Right lobe of liver (tissue), 6 donors: Measurements from ENCODE around the gene ADGRD2. TPM values are rescaled to one million over a fixed set of nuclear protein-coding genes. Genes with fewer than 3 reads are reported as not detected.
A peak's percentile ranks its signal among the peaks of the same experiment; 100 is the strongest.

Source experiments
- ATAC-seq, 4 donors: fragments of 200-7000 bp; cut with Tn5 transposase; one replicate each; pipeline ENCODE4 v1.9.1; 2020; ENCODE audit warnings: mild to moderate bottlenecking in 4 of 4, moderate library complexity in 4 of 4
- DNase-seq, 3 donors: peaks; one replicate each; pipeline ENCODE4 v3.0.0-alpha.2; 2020
- H3K27ac ChIP-seq, 3 donors: fragments of 200-600 bp; one replicate each; pipeline ENCODE4 v1.8.0; 2022
- H3K27me3 ChIP-seq, 2 donors: fragments of 200-600 bp; one replicate each; pipeline ENCODE4 v1.8.0; 2022
- H3K36me3 ChIP-seq, 4 donors: fragments of 200-600 bp; sonication (generic) in 1 of 4; one replicate each; pipeline versions ENCODE4 v1.5.1 to v1.8.0; 2017 to 2022; ENCODE audit warnings: control low read depth in 1 of 4
- H3K4me1 ChIP-seq, 4 donors: fragments of 200-600 bp; sonication (generic) in 1 of 4; one replicate each; pipeline versions ENCODE4 v1.5.1 to v1.8.0; 2017 to 2022; ENCODE audit warnings: control low read depth in 1 of 4
- H3K4me3 ChIP-seq, 3 donors: fragments of 200-600 bp; one replicate each; pipeline ENCODE4 v1.8.0; 2022
- H3K9me3 ChIP-seq, 4 donors: fragments of 200-600 bp; sonication (generic) in 1 of 4; one replicate each; pipeline versions ENCODE4 v1.5.1 to v1.8.0; 2017 to 2022; ENCODE audit warnings: control low read depth in 1 of 4
- CTCF ChIP-seq, 4 donors: fragments of 200-600 bp in 3 of 4; fragments of 450-650 bp in 1 of 4; IDR thresholded peaks; one replicate each; pipeline versions ENCODE4 v1.5.1 to v1.8.0; 2016 to 2022; ENCODE audit warnings: antibody characterized with exemption in 4 of 4, mild to moderate bottlenecking in 2 of 4
- POLR2A ChIP-seq: fragments of 450-650 bp; IDR thresholded peaks from one replicate; pipeline ENCODE4 v1.6.1; 2017; ENCODE audit warnings: antibody characterized with exemption, mild to moderate bottlenecking
- WGBS: methylation state at CpG from one replicate; pipeline ENCODE4 v1.1.6; 2018; ENCODE audit warnings: low coverage, low lambda C conversion rate; ENCODE audit not compliant: insufficient coverage; ENCODE audit errors: missing lambda C conversion rate; 5-methylcytosine and 5-hydroxymethylcytosine counted together
- intact Hi-C, 2 donors: fragments of 100-400 bp; cut with DNase I; formaldehyde crosslinking; loops; one replicate each; pipeline versions ENCODE4 v1.11.2 to v1.14.1; 2022
- total RNA-seq, 6 experiments: library from RNA; depleted of rRNA in 2 of 6; stranded (reverse); fragments of >200 nt in 2 of 6; fragmentation: NEBNext Ultra II Directional in 3 of 6; extraction: Animal tissue kit (Norgen Biotek cat#: 25700) in 3 of 6; gene quantifications; one replicate each; pipeline versions ENCODE4 v1.1.0 to v1.2.4, GENCODE V29; 2016 to 2023
- donor health status: DM: no; HTN: yes; CAD: no.
- donor health status: DM: no; HTN: no; CAD: no.
- donor health status: DM: no; HTN: no; CAD: no.
- donor health status: DM: no; HTN: yes; CAD: no.
- donor health status: DM: no; HTN: yes; CAD: no.

Gene ADGRD2
- total RNA-seq, 6 experiments from 2014 or later = not detected

DNA sequence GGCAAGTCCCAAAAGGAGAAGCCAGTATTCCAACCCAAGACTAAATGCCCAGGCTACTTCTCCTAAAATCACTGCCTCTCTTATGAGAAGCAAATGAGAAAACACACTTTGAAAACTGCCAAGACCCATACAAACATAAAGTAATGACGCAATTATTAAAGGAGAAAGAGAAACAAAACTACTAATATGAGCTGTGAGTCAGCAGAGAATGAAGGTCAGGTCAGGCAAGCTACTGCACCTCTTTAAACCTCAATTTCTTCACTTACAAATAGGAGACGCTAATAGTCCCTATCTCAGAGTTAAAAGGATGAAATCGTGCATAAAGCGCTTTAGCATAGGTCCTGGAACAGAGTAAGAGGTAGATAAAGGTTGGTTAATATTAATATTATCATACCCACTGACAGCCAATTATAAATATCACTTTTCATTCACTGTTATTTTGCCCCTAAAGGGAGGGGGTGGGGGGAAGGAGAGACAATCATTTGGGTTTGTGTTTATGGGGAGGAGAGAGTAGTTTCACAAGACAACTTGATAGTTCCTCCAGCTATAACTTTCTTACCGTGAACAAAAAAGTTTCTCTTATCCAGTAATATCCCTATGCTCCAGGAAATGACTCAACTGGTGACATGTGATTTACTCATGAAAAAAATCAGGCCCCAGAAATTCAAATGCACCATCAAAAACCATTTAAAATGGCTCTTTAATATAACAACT lies 38.6 kb upstream of the ADGRD2 start:
- H3K36me3 ChIP-seq = peaks cover 0 to 56% (median 22%) of the 10 kb centered on the region in 4 donors
- ATAC-seq (peak in 2 of 4 donors; percentile 6 to 40), DNase-seq (no peak)
- H3K4me1 ChIP-seq = peaks cover 0 to 42% (median 8%) of the 10 kb centered on the region in 4 donors
- intact Hi-C loops = no loop called here
- TF ChIP-seq CTCF (IDR thresholded peaks at IDR 0.05) (no peak), POLR2A (no peak)
- peak overlapping the region in 2 of 3 donors; percentile 28 to 35 for H3K27ac ChIP-seq
- H3K27me3 ChIP-seq = no peaks in the 10 kb centered on the region
- 51% methylated on average over 5 of the region's 5 CpGs for WGBS
- H3K4me3 ChIP-seq = no peak overlapping the region
- H3K9me3 ChIP-seq = no peaks in the 10 kb centered on the region

- intact Hi-C loops = no loop called here
These were observed 38.0 kb upstream of the ADGRD2 start for GRCh38 chr9:124412228-124412575.

DNA sequence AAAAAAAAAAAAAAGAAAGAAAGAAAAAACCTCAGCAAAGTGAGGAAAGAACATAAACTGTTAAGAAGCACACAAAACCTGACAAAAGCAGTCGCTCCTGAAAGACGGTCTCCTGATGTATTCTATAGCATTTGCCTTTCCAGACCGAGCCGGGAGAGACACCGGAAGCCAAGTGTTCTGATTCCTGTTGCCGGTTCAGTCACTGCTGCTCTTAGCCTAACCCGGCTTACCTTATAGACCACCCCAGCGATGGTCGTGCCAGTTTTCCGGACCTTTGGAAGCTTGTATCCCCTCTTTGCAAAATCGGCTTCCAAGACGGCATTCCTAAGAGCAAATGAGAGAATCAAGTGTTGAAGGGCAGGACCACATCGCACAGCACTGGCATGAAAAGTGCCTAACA lies 35.6 kb upstream of the ADGRD2 start:
- 4% methylated on average over 12 of the region's 13 CpGs for WGBS

More at GRCh38 chr9:124412228-124412575, 38.0 kb upstream of the ADGRD2 start:
- WGBS = 83% methylated on average over 3 of the region's 3 CpGs
- Histone ChIP-seq H3K27ac (peak overlapping the region in 2 of 3 donors; percentile 15 to 35), H3K9me3 (no peaks in the 10 kb centered on the region), H3K4me1 (peaks cover 0 to 42% (median 8%) of the 10 kb centered on the region in 4 donors), H3K4me3 (no peak overlapping the region), H3K36me3 (peaks cover 0 to 53% (median 22%) of the 10 kb centered on the region in 4 donors), H3K27me3 (no peaks in the 10 kb centered on the region)
- no peak for TF ChIP-seq POLR2A
- no peak for TF ChIP-seq CTCF (IDR thresholded peaks at IDR 0.05)
- DNase-seq (no peak), ATAC-seq (no peak)

GRCh38 chr9:124415102-124415851 lies 35.0 kb upstream of the ADGRD2 start, which contains the start of gene PSMB7:
Gene PSMB7 (minus strand): TSS chr9:124415442. CDS start chr9:124415425, 17 bp downstream.
- H3K4me1 ChIP-seq = peaks cover 0 to 31% (median 5%) of the 10 kb centered on the region in 4 donors
- TF ChIP-seq CTCF (IDR thresholded peaks at IDR 0.05) (peak; percentile 81 to 95 (median 92)), POLR2A (peak; percentile 56)
- no peaks in the 10 kb centered on the region for H3K27me3 ChIP-seq
- 8% methylated on average over 22 of the region's 41 CpGs for WGBS
- ATAC-seq (peak; percentile 91 to 96 (median 95)), DNase-seq (peak; percentile 94 to 96 (median 96))
- peak within 1 kb of the TSS; percentile 61 to 97 (median 76) for H3K4me3 ChIP-seq
- peaks cover 0 to 35% (median 22%) of the 10 kb centered on the region in 4 donors for H3K36me3 ChIP-seq
- peak within 1 kb of the TSS; percentile 5 to 38 (median 31) for H3K27ac ChIP-seq
- intact Hi-C loops = no loop called here
- H3K9me3 ChIP-seq = no peaks in the 10 kb centered on the region

More for the DNA sequence above, 35.6 kb upstream of the ADGRD2 start:
- H3K36me3 ChIP-seq = peaks cover 0 to 38% (median 22%) of the 10 kb centered on the region in 4 donors
- intact Hi-C loops = no loop called here
- peak overlapping the region; percentile 5 to 38 (median 31) for H3K27ac ChIP-seq
- no peak for TF ChIP-seq CTCF (IDR thresholded peaks at IDR 0.05)
- TF ChIP-seq POLR2A = no peak
- no peak for ATAC-seq
- peak overlapping the region; percentile 61 to 97 (median 76) for H3K4me3 ChIP-seq
- H3K27me3 ChIP-seq = no peaks in the 10 kb centered on the region
- no peaks in the 10 kb centered on the region for H3K9me3 ChIP-seq
- H3K4me1 ChIP-seq = peaks cover 0 to 35% (median 6%) of the 10 kb centered on the region in 4 donors
- no peak for DNase-seq
